NCI-H460 (cell line): ENCODE measurements around the gene DDX50. TPM values are rescaled to one million over a fixed set of nuclear protein-coding genes. Genes with fewer than 3 reads are reported as not detected.
A peak's percentile ranks its signal among the peaks of the same experiment; 100 is the strongest.
"Not testable (repeated sequence)": the region's sequence is repeated elsewhere in the genome, so short reads cannot be mapped to it uniquely, and the experiment has no call there.

ENCODE experiments used
- DNase-seq: peaks from one replicate; pipeline ENCODE4 v3.0.0-alpha.2; 2016; ENCODE audit warnings: low read depth; ENCODE audit errors: extremely low read depth
- total RNA-seq: library from RNA; depleted of rRNA; stranded (reverse); fragments of >200 nt; shearing (Covaris generic); gene quantifications from 2 replicates; pipeline ENCODE4 v1.2.3, GENCODE V29; 2014

DDX50 gene
- total RNA-seq, 1 experiment from 2014 or later, result 48.2 TPM

DNA sequence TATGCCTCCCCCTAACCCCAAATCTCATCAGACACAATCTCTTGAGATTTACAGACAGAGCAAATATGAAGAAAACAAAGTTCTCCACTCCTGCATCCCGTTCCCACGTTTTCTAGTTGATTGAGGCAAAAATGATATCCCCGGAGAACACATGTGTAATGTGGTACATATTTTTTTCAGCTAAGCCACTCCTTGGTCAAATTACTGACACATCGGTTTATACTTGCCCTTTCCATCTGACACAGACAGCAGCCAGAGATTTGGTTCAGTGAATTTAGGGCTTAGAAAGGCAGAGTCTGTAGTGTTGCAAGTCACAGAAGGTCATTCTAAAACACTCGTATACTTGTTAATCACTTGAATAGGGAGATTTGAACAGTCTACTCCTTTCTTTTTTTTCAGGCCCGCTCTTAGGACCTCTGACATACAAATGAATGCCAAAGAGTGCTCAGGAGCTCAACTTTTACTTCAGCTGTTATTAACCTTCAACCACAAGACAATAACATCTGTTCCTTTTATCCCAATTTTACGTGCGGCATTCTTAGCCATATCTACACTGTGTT is 1.8 kb upstream of the DDX50 start:
- DNase-seq, result no peak

- no peak for DNase-seq
These were observed 549 bp upstream of the DDX50 start for GRCh38 chr10:68900427-68901104.

DNA sequence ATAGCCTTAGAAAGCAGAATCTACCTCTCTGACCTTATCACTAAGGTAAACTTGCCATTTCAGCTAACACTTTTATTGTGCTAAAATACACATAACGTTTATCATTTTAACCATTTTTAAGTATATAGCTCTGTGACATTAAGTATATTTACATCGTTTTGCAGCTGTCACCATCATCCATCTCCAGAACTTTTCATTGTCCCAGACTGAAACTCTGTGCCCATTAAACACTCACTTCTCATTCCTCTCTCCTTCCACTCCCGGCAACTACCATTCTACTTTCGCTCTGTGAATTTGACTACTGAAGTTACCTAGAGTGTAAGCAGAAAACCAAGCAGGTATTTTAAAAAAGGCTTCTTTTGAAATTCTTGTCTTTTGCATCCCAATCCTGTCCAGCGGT is 1.3 kb downstream of the DDX50 start:
- DNase-seq, result no peak

GRCh38 chr10:68924593-68924992 is 23.5 kb downstream of the DDX50 start:
- DNase-seq, result no peak

GRCh38 chr10:68925489-68925888 is 24.4 kb downstream of the DDX50 start:
- no peak for DNase-seq

DNA sequence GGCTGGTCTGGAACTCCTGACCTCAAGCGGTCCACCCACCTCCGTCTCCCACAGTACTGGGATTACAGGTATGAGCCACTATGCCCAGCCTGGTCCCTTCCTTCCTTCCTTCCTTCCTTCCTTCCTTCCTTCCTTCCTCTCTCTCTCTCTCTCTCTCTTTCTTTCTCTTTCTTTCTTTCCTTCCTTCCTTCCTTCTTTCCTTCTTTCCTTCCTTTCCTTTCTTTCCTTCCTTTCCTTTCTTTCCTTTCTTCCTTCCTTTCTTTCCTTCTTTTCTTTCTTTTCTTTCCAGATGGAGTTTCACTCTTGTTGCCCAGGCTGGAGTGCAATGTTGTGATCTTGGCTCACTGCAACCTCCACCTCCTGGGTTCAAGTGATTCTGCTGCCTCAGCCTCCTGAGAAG is 28.0 kb downstream of the DDX50 start:
- DNase-seq, result not testable (repeated sequence)

DNA sequence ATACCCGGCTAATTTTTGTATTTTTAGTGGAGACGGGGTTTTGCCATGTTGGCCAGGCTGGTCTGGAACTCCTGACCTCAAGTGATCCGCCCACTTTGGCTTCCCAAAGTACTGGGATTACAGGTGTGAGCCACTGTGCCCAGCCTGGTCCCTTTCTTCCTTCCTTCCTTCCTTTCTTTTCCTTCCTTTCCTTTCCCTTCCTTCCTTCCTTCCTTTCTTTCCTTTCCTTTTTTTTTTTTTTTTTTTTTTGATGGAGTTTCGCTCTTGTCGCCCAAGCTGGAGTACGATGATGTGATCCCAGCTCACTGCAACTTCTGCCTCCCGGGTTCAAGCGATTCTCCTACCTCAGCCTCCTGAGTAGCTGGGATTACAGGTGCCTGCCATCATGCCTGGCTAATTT is 28.8 kb downstream of the DDX50 start:
- not testable (repeated sequence) for DNase-seq

GRCh38 chr10:68932860-68933259 is 31.7 kb downstream of the DDX50 start:
- not testable (repeated sequence) for DNase-seq

GRCh38 chr10:68934994-68935393 is 33.9 kb downstream of the DDX50 start:
- DNase-seq, result no peak

- no peak for DNase-seq
These were observed 37.0 kb downstream of the DDX50 start for GRCh38 chr10:68938117-68938516.

DNA sequence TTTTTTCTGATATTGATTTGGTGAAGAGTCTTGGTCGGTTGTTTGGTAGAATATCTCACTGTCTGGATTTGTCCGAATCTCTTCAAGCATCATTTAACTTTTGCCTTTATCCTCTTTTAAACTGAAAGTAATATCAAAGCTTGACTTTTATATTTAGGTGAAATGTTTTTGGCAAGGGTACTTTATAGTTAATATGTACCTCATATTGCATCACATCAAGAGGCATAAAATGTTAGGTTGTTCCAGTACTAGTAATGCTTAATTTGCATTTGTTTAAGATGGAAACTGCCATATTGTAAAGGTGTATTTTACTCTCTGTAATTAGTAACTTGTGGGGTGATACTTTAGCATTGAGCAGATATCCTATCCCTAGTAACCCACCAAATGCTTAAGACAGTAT is 37.8 kb downstream of the DDX50 start:
- no peak for DNase-seq

- DNase-seq, result not testable (repeated sequence)
These were observed 39.8 kb downstream of the DDX50 start for GRCh38 chr10:68940917-68941316.

DNA sequence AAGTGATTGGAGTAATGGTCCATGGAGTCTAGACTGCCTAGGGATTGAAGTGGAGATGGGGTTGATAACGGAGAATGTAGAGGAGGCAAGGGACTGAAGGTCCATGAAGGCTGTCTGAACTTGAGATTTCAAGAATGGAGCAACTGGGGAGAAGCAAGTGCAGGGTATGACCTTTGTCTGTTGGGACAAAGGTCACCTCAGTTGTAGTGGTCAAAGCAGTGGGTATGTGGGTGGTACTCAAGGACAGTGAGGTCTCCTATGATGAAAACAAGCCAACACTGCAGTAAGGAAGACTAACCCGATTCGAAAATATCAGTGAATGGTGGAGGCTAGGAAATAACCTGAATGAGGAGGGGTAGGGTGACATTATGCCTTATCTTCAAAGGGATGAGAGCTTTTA is 49.5 kb downstream of the DDX50 start:
- no peak for DNase-seq

- no peak for DNase-seq
These were observed 53.8 kb downstream of the DDX50 start for GRCh38 chr10:68954904-68955303.

DNA sequence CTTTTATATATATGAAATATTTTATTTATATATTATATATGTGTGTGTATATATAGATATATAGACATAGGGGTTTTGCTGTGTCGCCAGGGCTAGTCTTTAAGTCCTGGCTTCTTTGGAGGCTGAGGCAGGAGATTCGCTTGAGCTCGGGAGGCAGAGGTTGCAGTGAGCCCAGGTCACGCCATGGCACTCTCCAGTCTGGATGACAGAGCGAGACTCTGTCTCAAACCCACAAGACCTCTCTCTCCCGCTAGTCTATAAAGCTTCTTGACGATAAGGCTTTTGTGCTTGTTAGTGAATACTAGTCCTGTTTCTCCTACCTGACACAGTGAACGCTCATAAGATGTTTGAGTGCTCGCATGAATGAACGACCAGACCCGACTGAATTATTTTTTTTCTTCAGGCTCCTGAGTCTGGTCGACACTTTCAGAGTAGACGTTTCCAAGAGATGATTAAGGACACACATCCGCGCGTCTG is 54.3 kb downstream of the DDX50 start:
- DNase-seq, result no peak

- peak; percentile 91 for DNase-seq
These were observed 54.9 kb downstream of the DDX50 start, which contains the start of gene DDX21 for GRCh38 chr10:68955832-68956532. Gene DDX21 (plus strand): TSS chr10:68956170. CDS start chr10:68956226, 56 bp downstream.

DNA sequence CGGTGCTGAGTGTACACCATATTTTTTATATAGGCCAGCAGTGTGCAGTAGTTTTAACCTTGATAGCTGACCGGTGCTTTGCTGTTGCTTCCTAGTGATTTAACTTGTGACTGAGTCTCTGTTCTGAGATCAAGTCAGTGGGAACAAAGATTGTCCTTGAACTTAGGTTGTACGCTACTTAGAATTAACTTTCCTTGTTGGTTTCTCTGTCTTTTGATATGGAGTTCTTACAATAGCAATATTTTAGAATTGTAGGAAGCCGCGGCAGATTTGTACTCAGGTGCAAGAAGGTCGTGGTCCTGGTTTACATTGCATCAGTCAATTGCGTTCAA is 56.1 kb downstream of the DDX50 start:
- no peak for DNase-seq

DNA sequence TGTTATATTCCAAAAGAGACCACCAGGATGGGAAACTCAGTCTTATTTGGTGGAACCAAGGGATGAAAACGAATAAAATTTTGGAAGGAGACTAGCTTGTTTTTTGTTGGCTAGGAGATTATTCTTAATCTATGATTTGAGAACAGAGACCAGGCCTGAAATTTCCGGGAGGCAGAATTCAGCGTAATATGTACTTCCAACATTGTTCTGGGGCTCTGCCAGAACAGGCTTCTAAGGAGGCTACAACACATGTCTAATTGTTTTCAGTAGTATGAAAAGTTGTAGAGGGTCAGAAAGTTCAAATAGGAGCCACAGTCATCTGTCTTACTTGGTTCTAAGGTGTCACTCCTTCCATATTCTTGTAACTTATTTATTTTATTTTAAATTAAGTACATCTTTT is 56.5 kb downstream of the DDX50 start:
- no peak for DNase-seq

GRCh38 chr10:68959695-68960527 is 58.8 kb downstream of the DDX50 start:
- no peak for DNase-seq

- no peak for DNase-seq
These were observed 62.0 kb downstream of the DDX50 start for GRCh38 chr10:68963151-68963550.

- DNase-seq, result no peak
These were observed 72.9 kb downstream of the DDX50 start for GRCh38 chr10:68973975-68974374.
